GM12865 (cell line): ENCODE results near the gene MINAR1.

Source experiments
- DNase-seq: peaks from one replicate; pipeline ENCODE4 v3.0.0; 2010; ENCODE audit warnings: low read depth
- H3K4me3 ChIP-seq: 2 replicates; pipeline ENCODE4 v1.5.1; 2011; ENCODE audit warnings: mild to moderate bottlenecking, low read depth, low read length, control low read depth
- CTCF ChIP-seq: IDR thresholded peaks from 2 replicates; pipeline ENCODE4 v1.5.1; 2011; ENCODE audit warnings: low read length, control low read depth, low read depth, inconsistent platforms; ENCODE audit not compliant: insufficient read depth; ENCODE audit errors: missing control alignments

Gene MINAR1

GRCh38 chr15:79440355-79440908, 8.3 kb downstream of the MINAR1 start:
- TF ChIP-seq CTCF: no peak
- H3K4me3 ChIP-seq: no peak overlapping the region
- DNase-seq: no peak

GRCh38 chr15:79442911-79443310, 10.8 kb downstream of the MINAR1 start:
- DNase-seq: no peak
- no peak for TF ChIP-seq CTCF
- no peak overlapping the region for H3K4me3 ChIP-seq

- TF ChIP-seq CTCF: no peak
- H3K4me3 ChIP-seq: no peak overlapping the region
- DNase-seq: no peak
These were observed 14.9 kb downstream of the MINAR1 start for GRCh38 chr15:79447060-79447459.

- DNase-seq: no peak
- no peak overlapping the region for H3K4me3 ChIP-seq
- no peak for TF ChIP-seq CTCF
These were observed 18.5 kb downstream of the MINAR1 start for GRCh38 chr15:79450648-79451047.

GRCh38 chr15:79451361-79451999, 19.3 kb downstream of the MINAR1 start:
- no peak for DNase-seq
- no peak overlapping the region for H3K4me3 ChIP-seq
- TF ChIP-seq CTCF: no peak

GRCh38 chr15:79452244-79453051, 20.3 kb downstream of the MINAR1 start:
- DNase-seq: no peak
- no peak overlapping the region for H3K4me3 ChIP-seq
- TF ChIP-seq CTCF: no peak
